Adrenal gland (tissue), 12 donors: Measurements from ENCODE around the gene TSHR. TPM values are rescaled to one million over a fixed set of nuclear protein-coding genes. Genes with fewer than 3 reads are reported as not detected.
A peak's percentile ranks its signal among the peaks of the same experiment; 100 is the strongest.

Experiments
- DNase-seq, 7 donors: peaks; one replicate each; pipeline ENCODE4 v3.0.0-alpha.2; 2019 to 2020
- H3K27ac ChIP-seq, 5 donors: fragments of 200-600 bp; sonication (generic) in 4 of 5; 1 replicate in 3 of 5; 2 replicates in 2 of 5; pipeline versions ENCODE4 v1.5.1 to v1.8.0; 2016 to 2020; ENCODE audit warnings: mild to moderate bottlenecking in 1 of 5
- H3K27me3 ChIP-seq: fragments of 200-600 bp; 2 replicates; pipeline ENCODE4 v1.8.0; 2021
- H3K36me3 ChIP-seq, 2 donors: fragments of 200-600 bp; replicated peaks in 1 of 2; 1 replicate in 1 of 2; 2 replicates in 1 of 2; pipeline versions ENCODE4 v1.5.1 to v1.8.0; 2018 to 2022
- H3K4me1 ChIP-seq, 2 donors: fragments of 200-600 bp; replicated peaks in 1 of 2; 1 replicate in 1 of 2; 2 replicates in 1 of 2; pipeline versions ENCODE4 v1.5.1 to v1.8.0; 2018 to 2021
- H3K4me3 ChIP-seq, 4 donors: fragments of 200-600 bp; sonication (generic) in 3 of 4; one replicate each; pipeline ENCODE4 v1.5.1; 2016 to 2018
- H3K9me3 ChIP-seq, 3 donors: fragments of 200-600 bp; sonication (generic) in 1 of 3; replicated peaks in 1 of 3; 1 replicate in 2 of 3; 2 replicates in 1 of 3; pipeline versions ENCODE4 v1.5.1 to v1.8.0; 2016 to 2021
- CTCF ChIP-seq, 6 experiments: fragments of 450-650 bp in 4 of 6; fragments of 200-600 bp in 2 of 6; sonication (generic) in 1 of 6; IDR thresholded peaks; 1 replicate in 5 of 6; 2 replicates in 1 of 6; pipeline versions ENCODE4 v1.5.1 to v1.8.0; 2016 to 2021; ENCODE audit warnings: antibody characterized with exemption in 6 of 6, mild to moderate bottlenecking in 2 of 6, moderate library complexity in 1 of 6
- POLR2A ChIP-seq, 2 donors: fragments of 450-650 bp; IDR thresholded peaks; one replicate each; pipeline ENCODE4 v1.6.1; 2017; ENCODE audit warnings: antibody characterized with exemption in 2 of 2, mild to moderate bottlenecking in 2 of 2, moderate library complexity in 1 of 2
- WGBS, 4 donors: extraction: QIAGEN DNeasy Blood & Tissue Kit in 2 of 4; methylation state at CpG; one replicate each; pipeline versions ENCODE4 v1.1.5 to v1.1.7; 2013 to 2017; 5-methylcytosine and 5-hydroxymethylcytosine counted together
- intact Hi-C, 2 donors: fragments of 100-400 bp; cut with DNase I; formaldehyde crosslinking; loops; one replicate each; pipeline versions ENCODE4 v1.14.1 to v1.15.0; 2022 to 2023
- polyA plus RNA-seq, 3 donors: library from polyadenylated mRNA; stranded (reverse); fragments of 200-250 nt in 2 of 3; fragments of 350-450 nt in 1 of 3; fragmentation: Illumina TruSeq in 1 of 3; extraction: RNeasy Lipid Tissue Mini Kit (QIAGEN cat#74804) in 1 of 3; gene quantifications; one replicate each; pipeline ENCODE4 v1.2.3, GENCODE V29; 2013 to 2014
- total RNA-seq, 9 donors: library from RNA; depleted of rRNA in 4 of 9; stranded (reverse); fragments of >200 nt in 4 of 9; fragments of 120-200 nt in 1 of 9; fragmentation: NEBNext Ultra II Directional in 1 of 9; extraction: Animal tissue kit (Norgen Biotek cat#: 25700) in 1 of 9; gene quantifications; one replicate each; pipeline versions ENCODE4 v1.1.0 to v1.2.4, GENCODE V29; 2013 to 2023
- donor health status: healthy with polysubstance abuse.
- donor health status: Bipolar disorder and iron deficiency.
- donor health status: DM: yes; HTN: yes; CAD: no.
- donor health status: DM: no; HTN: no; CAD: no.
- donor health status: DM: no; HTN: no; CAD: no.
- donor health status: DM: yes; HTN: yes; CAD: no.

TSHR gene
- total and polyA plus RNA-seq, 12 donors, result 0.06 to 5.8 (median 0.68) TPM

DNA sequence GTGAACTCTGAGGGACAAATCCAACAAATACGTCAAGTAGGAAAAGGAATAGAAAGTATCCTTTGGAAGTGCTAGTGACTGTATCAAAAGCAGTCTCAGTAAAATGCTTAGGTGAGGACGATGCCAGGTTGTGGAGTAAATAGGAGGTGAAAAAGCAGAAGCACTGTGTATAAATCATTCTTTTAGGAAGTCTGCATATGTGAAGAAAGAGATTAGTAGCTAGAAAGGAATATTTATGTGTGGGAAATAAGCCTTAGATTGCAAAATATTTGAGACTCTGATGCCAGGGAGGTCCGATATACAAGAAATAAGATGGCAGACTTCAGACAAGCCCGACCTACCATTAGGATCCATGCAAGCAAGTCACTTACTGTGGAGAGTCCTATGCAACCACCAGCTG, 21.7 kb upstream of the TSHR start:
- no peak overlapping the region for H3K27ac ChIP-seq
- no peaks in the 10 kb centered on the region for H3K36me3 ChIP-seq
- H3K27me3 ChIP-seq, result no peaks in the 10 kb centered on the region
- no peak for DNase-seq
- H3K4me3 ChIP-seq, result no peak overlapping the region
- H3K9me3 ChIP-seq, result no peaks in the 10 kb centered on the region
- intact Hi-C loops, result no loop called here
- TF ChIP-seq CTCF (IDR thresholded peaks at IDR 0.05) (no peak), POLR2A (IDR thresholded peaks at IDR 0.05) (no peak)
- 64 to 84% (median 75%) methylated on average over 4 of the region's 4 CpGs for WGBS, 4 donors
- no peaks in the 10 kb centered on the region for H3K4me1 ChIP-seq

DNA sequence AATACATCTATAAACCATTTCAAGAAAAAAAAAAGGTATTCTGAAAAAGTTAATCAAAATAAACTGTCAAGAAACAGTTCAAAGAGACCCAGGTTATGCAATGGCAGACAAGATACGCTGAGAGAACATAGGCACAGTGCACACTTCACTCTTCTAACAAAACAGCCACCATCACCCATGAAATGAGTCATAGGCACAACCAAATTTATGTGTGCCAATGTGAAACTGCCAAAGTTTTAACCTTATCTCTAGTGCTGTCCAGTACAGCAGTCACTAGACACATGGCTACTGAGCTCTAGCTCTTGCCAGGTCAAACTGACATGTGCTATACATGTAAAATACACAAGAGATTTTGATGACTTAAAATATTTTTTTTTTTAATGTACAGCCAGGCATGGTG, 15.3 kb upstream of the TSHR start:
- no peaks in the 10 kb centered on the region for H3K9me3 ChIP-seq
- TF ChIP-seq POLR2A (IDR thresholded peaks at IDR 0.05), result no peak
- TF ChIP-seq CTCF (IDR thresholded peaks at IDR 0.05), result no peak
- H3K36me3 ChIP-seq, result no peaks in the 10 kb centered on the region
- H3K27me3 ChIP-seq, result no peaks in the 10 kb centered on the region
- 58 to 79% (median 68%) methylated on average over 1 of the region's 1 CpG for WGBS, 4 donors
- peaks cover 6 to 10% of the 10 kb centered on the region in 2 donors for H3K4me1 ChIP-seq
- intact Hi-C loops, result no loop called here
- no peak for DNase-seq
- H3K27ac ChIP-seq, result no peak overlapping the region
- H3K4me3 ChIP-seq, result no peak overlapping the region

DNA sequence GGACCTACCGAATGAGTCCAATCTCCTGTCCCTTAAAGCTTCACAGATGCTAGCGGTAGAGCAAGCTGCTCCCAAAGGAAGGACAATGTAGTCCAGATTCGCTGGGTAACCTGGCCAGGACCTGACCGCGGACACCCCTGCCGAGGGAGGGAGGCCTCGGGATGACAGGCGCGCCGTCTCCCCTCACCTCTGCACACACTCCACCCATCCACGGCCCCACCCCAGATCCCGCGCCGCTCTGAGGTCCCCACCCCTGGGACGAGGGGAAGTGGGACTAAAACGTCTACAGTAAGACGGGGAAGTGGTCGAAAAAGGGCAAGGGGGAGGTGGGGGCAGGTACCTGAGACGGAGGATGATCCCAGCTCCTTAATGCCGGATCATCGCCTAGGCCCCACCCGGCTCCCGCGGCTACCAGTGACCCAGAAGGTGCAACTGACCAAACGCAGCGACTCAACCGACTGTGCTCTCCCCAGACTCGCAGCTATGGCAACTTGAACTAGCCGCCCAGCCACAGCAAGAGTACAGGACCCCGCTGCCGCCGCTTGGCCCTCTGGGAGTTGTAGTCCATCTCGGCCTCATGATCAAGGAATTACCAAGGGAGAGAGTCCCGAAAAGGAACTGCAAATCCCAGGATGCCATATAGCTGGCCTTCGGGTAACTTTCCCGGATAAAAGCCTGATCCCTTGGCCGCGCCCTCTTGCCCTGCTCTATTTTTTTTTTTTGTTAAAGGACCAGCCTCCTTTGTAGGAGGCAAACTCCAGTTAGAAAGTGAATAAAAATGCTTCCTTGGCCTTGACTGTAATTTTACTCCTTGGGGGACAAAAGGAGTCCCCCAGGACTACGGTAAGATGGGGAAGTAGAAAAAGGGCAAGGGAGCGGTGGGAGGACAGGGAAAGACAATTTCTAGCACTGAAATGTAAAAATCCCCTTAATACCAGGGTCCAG, 13.9 kb upstream of the TSHR start, which contains the start of gene CEP128:
Gene CEP128, minus strand, starts transcription at position 498 of the 945 bp plus-strand sequence.
- no peaks in the 10 kb centered on the region for H3K36me3 ChIP-seq
- H3K4me3 ChIP-seq, result peak within 1 kb of the TSS in 3 of 4 donors; percentile 36 to 75 (median 60)
- 1 to 2% (median 2%) methylated on average over 15 to 40 of the region's 40 CpGs for WGBS, 4 donors
- peaks cover 6 to 10% of the 10 kb centered on the region in 2 donors for H3K4me1 ChIP-seq
- peak; percentile 94 to 98 (median 97) for DNase-seq
- TF ChIP-seq POLR2A (IDR thresholded peaks at IDR 0.05) (no peak), CTCF (IDR thresholded peaks at IDR 0.05) (no peak)
- peak within 1 kb of the TSS in 1 of 5 donors; percentile 41 for H3K27ac ChIP-seq
- intact Hi-C loops, result no loop called here
- no peaks in the 10 kb centered on the region for H3K9me3 ChIP-seq
- H3K27me3 ChIP-seq, result no peaks in the 10 kb centered on the region

- TF ChIP-seq CTCF (IDR thresholded peaks at IDR 0.05), result no peak
- TF ChIP-seq POLR2A (IDR thresholded peaks at IDR 0.05), result no peak
- no peaks in the 10 kb centered on the region for H3K27me3 ChIP-seq
- H3K4me3 ChIP-seq, result peak overlapping the region in 2 of 4 donors; percentile 60 to 75
- no peaks in the 10 kb centered on the region for H3K36me3 ChIP-seq
- H3K4me1 ChIP-seq, result peaks cover 6 to 10% of the 10 kb centered on the region in 2 donors
- H3K9me3 ChIP-seq, result no peaks in the 10 kb centered on the region
- intact Hi-C loops, result no loop called here
- DNase-seq, result no peak
- H3K27ac ChIP-seq, result peak overlapping the region in 1 of 5 donors; percentile 41
- 22 to 44% (median 31%) methylated on average over 5 of the region's 5 CpGs for WGBS, 4 donors
Observed at GRCh38 chr14:80942191-80942600, 13.2 kb upstream of the TSHR start.
